SU-DHL-6 (cell line): Measurements from ENCODE around the gene CACNA1C.

Experiments used
- H2AFZ ChIP-seq: fragments of 200-600 bp; sonication (generic); 2 replicates; pipeline ENCODE4 v1.6.1; 2014; ENCODE audit warnings: low read depth, mild to moderate bottlenecking, moderate library complexity, mixed read lengths, antibody characterized with exemption, low read length; ENCODE audit not compliant: severe bottlenecking
- H3F3A ChIP-seq: fragments of 200-600 bp; shearing (Covaris generic); 2 replicates; pipeline ENCODE4 v1.6.0; 2016; ENCODE audit warnings: antibody characterized with exemption, mild to moderate bottlenecking; ENCODE audit not compliant: insufficient read depth
- H3K27ac ChIP-seq: fragments of 200-600 bp; sonication (generic); 2 replicates; pipeline ENCODE4 v1.5.1; 2016; ENCODE audit warnings: low read depth, mild to moderate bottlenecking, low read length, moderate library complexity, mixed read lengths
- H3K27me3 ChIP-seq: fragments of 200-600 bp; sonication (generic), shearing (Covaris generic); 2 replicates; pipeline ENCODE4 v1.6.0; 2014; ENCODE audit warnings: mild to moderate bottlenecking, low read length
- H3K36me3 ChIP-seq: fragments of 200-600 bp; sonication (generic); 2 replicates; pipeline ENCODE4 v1.6.1; 2014; ENCODE audit warnings: mild to moderate bottlenecking, low read length, mixed read lengths
- H3K4me2 ChIP-seq: fragments of 300-600, 200-600 bp; shearing (Covaris generic), sonication (generic); 2 replicates; pipeline ENCODE4 v1.6.0; 2014; ENCODE audit warnings: low read length, low read depth, mild to moderate bottlenecking; ENCODE audit not compliant: poor library complexity, severe bottlenecking
- H3K4me3 ChIP-seq: fragments of 200-600 bp; sonication (generic); 2 replicates; pipeline ENCODE4 v1.5.1; 2014; ENCODE audit warnings: antibody characterized with exemption, low read length, mild to moderate bottlenecking, mixed read lengths; ENCODE audit not compliant: insufficient read depth, poor library complexity, severe bottlenecking
- H3K79me2 ChIP-seq: fragments of 200-600 bp; sonication (generic); 2 replicates; pipeline ENCODE4 v1.6.1; 2014; ENCODE audit warnings: mild to moderate bottlenecking, low read length, moderate library complexity; ENCODE audit not compliant: insufficient read depth
- H3K9ac ChIP-seq: fragments of 200-600 bp; sonication (generic); 2 replicates; pipeline ENCODE4 v1.7.0; 2014; ENCODE audit warnings: mild to moderate bottlenecking, low read length
- H3K9me2 ChIP-seq: fragments of 200-600 bp; sonication (generic); replicated peaks from 2 replicates; pipeline ENCODE4 v1.6.1; 2014; ENCODE audit warnings: low read length; ENCODE audit not compliant: insufficient read depth
- H3K9me3 ChIP-seq: fragments of 200-600 bp; sonication (generic); 2 replicates; pipeline ENCODE4 v1.6.1; 2014; ENCODE audit warnings: low read length, mixed read lengths; ENCODE audit not compliant: insufficient read depth
- H4K20me1 ChIP-seq: fragments of 200-600 bp; sonication (generic); 2 replicates; pipeline ENCODE4 v1.6.1; 2014; ENCODE audit warnings: low read depth, mild to moderate bottlenecking, antibody characterized with exemption, low read length, moderate library complexity, mixed read lengths
- CTCF ChIP-seq: fragments of 200-600 bp; sonication (generic); IDR thresholded peaks from one replicate; pipeline ENCODE4 v1.5.1; 2017; ENCODE audit warnings: antibody characterized with exemption, mild to moderate bottlenecking, low read length, moderate library complexity; ENCODE audit not compliant: insufficient read depth, poor library complexity, severe bottlenecking
- EZH2phosphoT487 ChIP-seq: fragments of 200-600 bp; sonication (generic), shearing (Covaris generic); conservative IDR thresholded peaks from 2 replicates; pipeline ENCODE4 v1.6.1; 2018; ENCODE audit warnings: mild to moderate bottlenecking, antibody characterized with exemption, low read length, moderate library complexity, mixed read lengths

Gene CACNA1C

GRCh38 chr12:2642176-2642892 lies 589.5 kb downstream of the CACNA1C start:
- Histone ChIP-seq H3K27me3 (no peaks in the 10 kb centered on the region), H3K9me2 (no peaks in the 10 kb centered on the region), H3K4me3 (no peak overlapping the region), H4K20me1 (no peaks in the 10 kb centered on the region), H3F3A (no peaks in the 10 kb centered on the region), H3K79me2 (no peaks in the 10 kb centered on the region), H2AFZ (no peak overlapping the region), H3K27ac (no peak overlapping the region), H3K36me3 (no peaks in the 10 kb centered on the region), H3K4me2 (no peak overlapping the region), H3K9me3 (no peaks in the 10 kb centered on the region), H3K9ac (no peak overlapping the region)
- TF ChIP-seq EZH2phosphoT487 = no peak

- Histone ChIP-seq H3F3A (no peaks in the 10 kb centered on the region), H3K27me3 (no peaks in the 10 kb centered on the region), H3K9me2 (no peaks in the 10 kb centered on the region), H3K9me3 (no peaks in the 10 kb centered on the region), H3K36me3 (no peaks in the 10 kb centered on the region), H3K4me2 (no peak overlapping the region), H3K27ac (no peak overlapping the region), H3K9ac (no peak overlapping the region), H3K79me2 (no peaks in the 10 kb centered on the region), H3K4me3 (no peak overlapping the region), H4K20me1 (no peaks in the 10 kb centered on the region), H2AFZ (no peak overlapping the region)
- TF ChIP-seq EZH2phosphoT487 = no peak
- TF ChIP-seq CTCF = no peak
Measured at GRCh38 chr12:2642896-2643425, 590.2 kb downstream of the CACNA1C start.

GRCh38 chr12:2643576-2644135 lies 590.9 kb downstream of the CACNA1C start:
- Histone ChIP-seq H3K27me3 (no peaks in the 10 kb centered on the region), H3K9me3 (no peaks in the 10 kb centered on the region), H3K79me2 (no peaks in the 10 kb centered on the region), H3K4me2 (no peak overlapping the region), H3K9me2 (no peaks in the 10 kb centered on the region), H2AFZ (no peak overlapping the region), H3F3A (no peaks in the 10 kb centered on the region), H3K27ac (no peak overlapping the region), H3K9ac (no peak overlapping the region), H3K4me3 (no peak overlapping the region), H4K20me1 (no peaks in the 10 kb centered on the region), H3K36me3 (no peaks in the 10 kb centered on the region)
- TF ChIP-seq CTCF = no peak
- TF ChIP-seq EZH2phosphoT487 = no peak

DNA sequence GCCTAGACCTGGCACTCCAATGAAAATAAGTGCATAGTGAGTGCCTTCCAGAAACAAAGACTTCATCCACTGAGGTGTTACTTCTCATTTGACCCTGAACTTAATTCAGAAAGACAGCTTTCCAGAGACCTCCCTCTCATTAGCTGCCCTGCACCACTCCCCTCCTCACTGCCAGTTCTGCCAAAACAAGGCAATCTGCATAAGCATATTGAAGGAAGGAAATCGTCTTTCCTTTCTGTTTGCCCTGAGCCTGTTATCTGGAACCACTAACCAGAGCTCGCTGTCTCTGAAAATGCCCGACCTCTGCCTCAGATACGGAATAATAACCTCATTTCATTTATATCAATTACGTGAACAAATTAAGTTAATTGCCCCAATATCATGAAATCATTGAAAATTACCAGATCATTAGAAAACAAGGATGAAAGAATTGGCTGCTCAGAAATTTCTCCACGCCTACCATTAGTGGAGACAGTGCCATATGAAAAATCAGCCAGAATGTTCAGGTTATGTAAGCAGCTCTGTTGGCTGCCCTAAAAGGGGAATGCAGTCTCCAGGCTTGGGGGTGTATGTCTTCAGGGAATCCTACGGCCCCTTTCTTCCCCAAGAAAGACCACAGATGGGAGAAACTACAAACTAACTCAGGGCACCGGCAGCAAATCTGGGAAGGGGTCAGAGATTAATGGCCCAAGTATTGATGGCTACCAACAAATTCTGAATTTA lies 592.1 kb downstream of the CACNA1C start:
- no peak for TF ChIP-seq CTCF
- TF ChIP-seq EZH2phosphoT487 = no peak
- H3K9me2 ChIP-seq = no peaks in the 10 kb centered on the region
- no peaks in the 10 kb centered on the region for H3K27me3 ChIP-seq
- H3K4me3 ChIP-seq = no peak overlapping the region
- H2AFZ ChIP-seq = no peak overlapping the region
- H3K27ac ChIP-seq = no peak overlapping the region
- H3K79me2 ChIP-seq = no peaks in the 10 kb centered on the region
- H3K9ac ChIP-seq = no peak overlapping the region
- H3K36me3 ChIP-seq = no peaks in the 10 kb centered on the region
- H4K20me1 ChIP-seq = no peaks in the 10 kb centered on the region
- no peak overlapping the region for H3K4me2 ChIP-seq
- H3F3A ChIP-seq = no peaks in the 10 kb centered on the region
- H3K9me3 ChIP-seq = no peaks in the 10 kb centered on the region
